Endothelial cell of umbilical vein (primary cell): ENCODE results near the gene WWC1. TPM values are rescaled to one million over a fixed set of nuclear protein-coding genes. Genes with fewer than 3 reads are reported as not detected.

Experiments
- BruUV-seq: library from RNA; stranded (reverse); fragments of 400-500 nt; replicated peaks from 2 replicates; lab custom pipeline; 2021; lab: Mats Ljungman, UMichigan
- CTCF ChIA-PET: fragments of 300-600, 350-600 bp; sonication (Branson Sonifier 250); formaldehyde crosslinking; loops from one replicate; lab custom pipeline; 2021; ENCODE audit warnings: antibody characterized with exemption, inconsistent platforms; lab: Charles Lee
- POLR2A ChIA-PET: fragments of 300-600, 350-600 bp; sonication (Branson Sonifier 250); formaldehyde crosslinking; loops from one replicate; lab custom pipeline; 2021; ENCODE audit warnings: antibody characterized with exemption, inconsistent platforms; lab: Charles Lee
- DNase-seq: peaks from one replicate; pipeline ENCODE4 v3.0.0-alpha.2; 2011; ENCODE audit warnings: low read depth, low spot score
- FAIRE-seq: peaks from 2 replicates; lab custom pipeline; 2011; peaks lifted over from hg19 to GRCh38; lab: Jason Lieb, UNC
- H2AFZ ChIP-seq: 2 replicates; pipeline ENCODE4 v1.6.0; 2012; ENCODE audit warnings: low read depth, low read length, control low read depth, inconsistent platforms
- H3K27ac ChIP-seq: 2 replicates; pipeline ENCODE4 v1.5.1; 2011; ENCODE audit warnings: low read depth, mild to moderate bottlenecking, control low read depth, low read length, moderate library complexity; ENCODE audit not compliant: insufficient read depth
- H3K27me3 ChIP-seq, 2 experiments: 2 replicates each; pipeline versions ENCODE4 v1.6.0 to v1.6.1; 2011; ENCODE audit warnings: low read length in 2 of 2, mixed read lengths in 1 of 2; ENCODE audit not compliant: control insufficient read depth in 2 of 2, insufficient read depth in 2 of 2
- H3K36me3 ChIP-seq, 2 experiments: 2 replicates in 1 of 2; 3 replicates in 1 of 2; pipeline ENCODE4 v1.5.1; 2011; ENCODE audit warnings: low read length in 2 of 2, mild to moderate bottlenecking in 1 of 2, moderate library complexity in 1 of 2; ENCODE audit not compliant: control insufficient read depth in 2 of 2, insufficient read depth in 2 of 2; ENCODE audit errors: extremely low read depth in 1 of 2
- H3K4me1 ChIP-seq: 3 replicates; pipeline ENCODE4 v1.5.1; 2011; ENCODE audit warnings: mild to moderate bottlenecking, low read length; ENCODE audit not compliant: control insufficient read depth, insufficient read depth; ENCODE audit errors: extremely low read depth
- H3K4me2 ChIP-seq: 2 replicates; pipeline ENCODE4 v1.6.1; 2011; ENCODE audit warnings: low read length, control low read depth, mixed read lengths; ENCODE audit not compliant: insufficient read depth
- H3K4me3 ChIP-seq, 3 experiments: fragments of 200-600 bp in 1 of 3; sonication (generic), shearing (Covaris generic) in 1 of 3; replicated peaks in 1 of 3; 2 replicates each; pipeline ENCODE4 v1.5.1; 2011 to 2016; ENCODE audit warnings: control low read depth in 3 of 3, low read length in 3 of 3, mild to moderate bottlenecking in 2 of 3, inconsistent platforms in 1 of 3, low read depth in 1 of 3, moderate library complexity in 1 of 3; ENCODE audit not compliant: insufficient read depth in 1 of 3
- H3K79me2 ChIP-seq: 2 replicates; pipeline ENCODE4 v1.6.0; 2012; ENCODE audit warnings: low read length, inconsistent platforms; ENCODE audit not compliant: control insufficient read depth, insufficient read depth
- H3K9ac ChIP-seq: replicated peaks from 2 replicates; pipeline ENCODE3; 2011; ENCODE audit warnings: low read length, control low read depth; ENCODE audit not compliant: insufficient read depth; ENCODE audit errors: extremely low read depth
- H3K9me1 ChIP-seq: replicated peaks from 3 replicates; pipeline ENCODE4 v1.6.0; 2011; ENCODE audit warnings: mild to moderate bottlenecking, low read length; ENCODE audit not compliant: control insufficient read depth, insufficient read depth; ENCODE audit errors: extremely low read depth
- H3K9me3 ChIP-seq: replicated peaks from 2 replicates; pipeline ENCODE4 v1.5.1; 2012; ENCODE audit warnings: low read length, inconsistent platforms; ENCODE audit not compliant: control insufficient read depth, insufficient read depth
- H4K20me1 ChIP-seq: replicated peaks from 2 replicates; pipeline ENCODE3; 2011; ENCODE audit warnings: mild to moderate bottlenecking, low read length; ENCODE audit not compliant: control insufficient read depth, insufficient read depth; ENCODE audit errors: extremely low read depth
- CTCF ChIP-seq, 2 donors: IDR thresholded peaks; 1 replicate in 1 of 2; 2 replicates in 1 of 2; pipeline ENCODE4 v1.5.1; 2011; ENCODE audit warnings: low read length in 2 of 2, mild to moderate bottlenecking in 2 of 2, moderate library complexity in 2 of 2, control low read depth in 1 of 2, inconsistent platforms in 1 of 2, low read depth in 1 of 2; ENCODE audit not compliant: insufficient read depth in 1 of 2; ENCODE audit errors: extremely low read depth in 1 of 2
- EZH2 ChIP-seq: IDR thresholded peaks from 2 replicates; pipeline ENCODE4 v1.6.1; 2012; ENCODE audit warnings: borderline replicate concordance, low read depth, mild to moderate bottlenecking, moderate library complexity, low read length, inconsistent platforms; ENCODE audit not compliant: severe bottlenecking
- MAX ChIP-seq: IDR thresholded peaks from 2 replicates; pipeline ENCODE4 v1.6.1; 2011; ENCODE audit not compliant: insufficient read depth, insufficient read length
- POLR2AphosphoS5 ChIP-seq: IDR thresholded peaks from 2 replicates; pipeline ENCODE4 v1.6.1; 2012; ENCODE audit warnings: low read depth, mild to moderate bottlenecking, control low read depth, low read length, moderate library complexity; ENCODE audit not compliant: insufficient read depth
- dilution Hi-C: fragments of 300-500 bp; cut with MboI; formaldehyde crosslinking; loops from one replicate; pipeline ENCODE4 v1.15.0; 2019; ENCODE audit warnings: low sequenced_read_pairs; ENCODE audit not compliant: extremely low pct_ligation_motif_present
- intact Hi-C: fragments of 100-400 bp; cut with micrococcal nuclease; formaldehyde crosslinking; loops from one replicate; pipeline ENCODE4 v1.10.0; 2022
- polyA plus RNA-seq, 4 experiments: library from polyadenylated mRNA; depleted of rRNA in 3 of 4; stranded (reverse) in 3 of 4; unstranded in 1 of 4; fragments of >200 nt; gene quantifications; 2 replicates each; pipeline versions ENCODE4 v1.2.1 to v1.2.3, GENCODE V29; 2011 to 2012; ENCODE audit warnings: missing spikeins in 1 of 4
- total RNA-seq: library from RNA; stranded (reverse); gene quantifications from 2 replicates; pipeline ENCODE4 v1.2.3, GENCODE V29; 2021

The WWC1 gene
- total and polyA plus RNA-seq, 2 donors (not counting 3 experiments of a cell fraction or from before 2014, with no cell fraction given), result 0.03 to 0.91 TPM

GRCh38 chr5:168260353-168261226 is 30.9 kb upstream of the WWC1 start:
- Histone ChIP-seq H3K9me1 (no peaks in the 10 kb centered on the region), H2AFZ (no peak overlapping the region), H3K4me3 (no peak overlapping the region), H3K4me1 (no peaks in the 10 kb centered on the region), H3K4me2 (no peak overlapping the region), H3K9ac (no peak overlapping the region), H3K79me2 (no peaks in the 10 kb centered on the region), H3K9me3 (no peaks in the 10 kb centered on the region), H3K36me3 (no peaks in the 10 kb centered on the region), H3K27me3 (no peaks in the 10 kb centered on the region), H4K20me1 (no peaks in the 10 kb centered on the region), H3K27ac (no peak overlapping the region)
- ChIA-PET CTCF (interaction anchor here (0.5 to 1.0 kb wide), 3 partner anchors 8 to 279 kb away, joined by 3 to 6 read pairs (median 4); no protein-coding TSS in a partner anchor), POLR2A (no interaction called here)
- no peak for DNase-seq
- FAIRE-seq, result no peak
- dilution Hi-C loops, result no loop called here
- TF ChIP-seq MAX (no peak), POLR2AphosphoS5 (no peak), EZH2 (no peak), CTCF (IDR thresholded peaks at IDR 0.05; ENCODE audit: extremely low read depth in 1 of 2, insufficient read depth in 1 of 2, low read depth in 1 of 2, low read length in 2 of 2) (no peak)
- intact Hi-C loops, result no loop called here
- BruUV-seq, result no TSS peak
